Mucosa of descending colon (tissue), 3 donors: Measurements from ENCODE around the gene DNAH8. TPM values are rescaled to one million over a fixed set of nuclear protein-coding genes. Genes with fewer than 3 reads are reported as not detected.

ENCODE experiments used
- ATAC-seq: fragments of 200-7000 bp; cut with Tn5 transposase; one replicate; pipeline ENCODE4 v1.9.1; 2020; ENCODE audit warnings: mild to moderate bottlenecking, moderate library complexity
- DNase-seq, 3 donors: peaks; one replicate each; pipeline ENCODE4 v3.0.0-alpha.2; 2020
- H3K36me3 ChIP-seq: fragments of 200-600 bp; one replicate; pipeline ENCODE4 v1.8.0; 2021; ENCODE audit warnings: low read depth, mild to moderate bottlenecking
- H3K4me1 ChIP-seq: fragments of 200-600 bp; one replicate; pipeline ENCODE4 v1.8.0; 2021; ENCODE audit warnings: low read depth, mild to moderate bottlenecking
- H3K4me3 ChIP-seq: fragments of 200-600 bp; one replicate; pipeline ENCODE4 v1.8.0; 2021; ENCODE audit warnings: mild to moderate bottlenecking
- H3K9me3 ChIP-seq: fragments of 200-600 bp; one replicate; pipeline ENCODE4 v1.8.0; 2021; ENCODE audit warnings: mild to moderate bottlenecking
- CTCF ChIP-seq: fragments of 200-600 bp; IDR thresholded peaks from one replicate; pipeline ENCODE4 v1.8.0; 2022; ENCODE audit warnings: antibody characterized with exemption, mild to moderate bottlenecking
- intact Hi-C, 2 donors: fragments of 100-400 bp; cut with DNase I in 1 of 2; cut with micrococcal nuclease in 1 of 2; formaldehyde crosslinking; loops; one replicate each; pipeline versions ENCODE4 v1.11.0 to v1.11.1; 2022; cut with DNase I, micrococcal nuclease
- total RNA-seq, 3 donors: library from RNA; stranded (reverse); fragmentation: NEBNext Ultra II Directional in 2 of 3; extraction: Animal tissue kit (Norgen Biotek cat#: 25700) in 2 of 3; gene quantifications; one replicate each; pipeline versions ENCODE4 v1.2.1 to v1.2.4, GENCODE V29; 2021 to 2023
- donor health status: DM: no; HTN: no; CAD: no; lungs with moderate emphysema.
- donor health status: DM: no; HTN: no; CAD: no.
- donor health status: DM: no; HTN: yes; CAD: no.

The DNAH8 gene
- total RNA-seq, 3 donors from 2014 or later = 0.03 TPM; not detected in 1

- Histone ChIP-seq H3K4me3 (no peak overlapping the region), H3K4me1 (no peaks in the 10 kb centered on the region), H3K36me3 (no peaks in the 10 kb centered on the region), H3K9me3 (no peaks in the 10 kb centered on the region)
- DNase-seq = no peak
- no peak for ATAC-seq
- no peak for TF ChIP-seq CTCF
- intact Hi-C loops = no loop called here
Measured at GRCh38 chr6:38750968-38751615, 36.0 kb downstream of the DNAH8 start.

- TF ChIP-seq CTCF = no peak
- H3K9me3 ChIP-seq = no peaks in the 10 kb centered on the region
- no peak overlapping the region for H3K4me3 ChIP-seq
- no peak for DNase-seq
- intact Hi-C loops = no loop called here
- H3K36me3 ChIP-seq = no peaks in the 10 kb centered on the region
- ATAC-seq = no peak
- no peaks in the 10 kb centered on the region for H3K4me1 ChIP-seq
Measured at GRCh38 chr6:38753707-38754106, 38.6 kb downstream of the DNAH8 start.

DNA sequence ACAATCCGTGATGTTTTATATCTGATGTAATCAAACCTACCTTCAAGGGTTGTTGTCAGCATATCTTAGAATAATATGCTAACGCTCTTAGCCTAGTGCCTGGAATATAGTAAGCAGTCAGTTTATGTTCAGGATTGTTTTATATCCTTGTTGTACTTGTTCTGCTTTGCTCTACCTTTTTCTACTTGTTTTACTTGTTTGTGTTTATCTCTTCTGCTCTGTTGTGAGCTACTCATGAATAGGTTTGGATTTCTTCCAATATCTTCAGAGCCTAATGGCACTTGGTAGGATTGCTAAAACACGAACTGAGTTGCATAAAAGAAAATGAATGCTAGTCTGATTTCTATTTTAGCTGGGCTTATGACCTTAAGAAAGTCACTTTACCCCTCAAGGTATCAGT, 40.1 kb downstream of the DNAH8 start:
- Histone ChIP-seq H3K9me3 (no peaks in the 10 kb centered on the region), H3K36me3 (no peaks in the 10 kb centered on the region), H3K4me1 (no peaks in the 10 kb centered on the region), H3K4me3 (no peak overlapping the region)
- intact Hi-C loops = no loop called here
- DNase-seq (no peak), ATAC-seq (peak; percentile 38)
- TF ChIP-seq CTCF = no peak

DNA sequence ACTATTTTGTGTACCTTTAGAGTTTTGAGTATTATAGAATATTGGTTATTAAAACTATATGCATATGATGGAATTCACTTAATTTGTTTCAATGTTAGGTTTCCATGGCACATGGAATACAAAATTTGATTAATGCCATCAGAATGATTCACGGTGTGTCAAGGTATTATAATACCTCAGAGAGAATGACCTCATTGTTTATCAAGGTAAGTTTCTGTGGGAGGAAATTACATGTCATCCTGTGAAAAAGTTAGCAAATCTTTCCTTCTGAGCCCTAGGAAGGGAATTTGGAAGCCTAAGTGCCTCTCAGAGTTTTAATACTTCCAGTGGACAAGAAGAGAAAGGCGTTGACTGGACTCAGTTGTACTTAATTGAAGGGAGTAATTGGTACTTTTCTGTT, 40.8 kb downstream of the DNAH8 start:
- intact Hi-C loops = no loop called here
- H3K4me1 ChIP-seq = no peaks in the 10 kb centered on the region
- DNase-seq = no peak

DNA sequence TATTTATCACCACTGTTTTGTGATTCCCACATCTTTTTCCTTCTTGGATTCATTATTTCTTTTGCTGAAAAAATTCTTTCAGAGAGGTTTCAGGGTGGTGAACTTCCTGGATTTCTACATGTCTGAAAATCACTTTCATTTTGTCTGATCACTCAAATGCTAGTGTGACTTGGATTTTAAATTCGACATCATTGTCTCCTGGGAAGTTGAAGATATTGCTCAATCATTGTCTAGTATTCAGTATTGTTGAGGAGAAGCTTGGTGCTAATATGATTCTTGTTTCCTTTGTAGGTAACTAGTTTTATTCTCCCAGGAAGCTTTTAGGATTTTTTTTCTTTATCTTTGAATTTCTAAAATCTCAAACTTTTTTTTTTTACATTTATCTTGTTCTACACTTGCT, 45.0 kb downstream of the DNAH8 start:
- Histone ChIP-seq H3K4me1 (no peaks in the 10 kb centered on the region), H3K9me3 (no peaks in the 10 kb centered on the region), H3K36me3 (no peaks in the 10 kb centered on the region), H3K4me3 (no peak overlapping the region)
- intact Hi-C loops = no loop called here
- ATAC-seq (no peak), DNase-seq (no peak)
- TF ChIP-seq CTCF = no peak

More for the DNA sequence above, 40.8 kb downstream of the DNAH8 start:
- no peaks in the 10 kb centered on the region for H3K9me3 ChIP-seq
- no peak for TF ChIP-seq CTCF
- no peak overlapping the region for H3K4me3 ChIP-seq
- H3K36me3 ChIP-seq = no peaks in the 10 kb centered on the region
- ATAC-seq = no peak

DNA sequence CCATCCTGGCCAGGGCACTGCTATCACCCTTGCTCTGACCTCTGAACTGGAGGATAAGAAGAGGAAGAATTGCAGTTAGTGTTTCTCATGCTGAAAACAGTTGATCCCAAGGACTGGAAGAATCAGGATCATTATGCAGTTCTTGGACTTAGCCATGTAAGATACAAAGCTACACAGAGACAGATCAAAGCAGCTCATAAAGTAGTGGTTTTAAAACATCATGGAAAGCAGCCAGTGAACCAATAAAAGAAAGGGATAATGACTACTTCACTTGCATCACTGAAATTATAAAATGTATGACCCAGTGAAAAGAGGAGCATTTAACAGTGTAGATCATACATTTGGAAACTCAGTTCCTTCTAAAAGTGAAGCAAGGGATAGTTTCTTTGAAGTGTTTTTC, 47.7 kb downstream of the DNAH8 start:
- Histone ChIP-seq H3K4me3 (no peak overlapping the region), H3K36me3 (no peaks in the 10 kb centered on the region), H3K9me3 (no peaks in the 10 kb centered on the region), H3K4me1 (no peaks in the 10 kb centered on the region)
- ATAC-seq (no peak), DNase-seq (no peak)
- no peak for TF ChIP-seq CTCF
- intact Hi-C loops = no loop called here
